ENCODE data around the gene CFAP74. TPM values are rescaled to one million over a fixed set of nuclear protein-coding genes. Genes with fewer than 3 reads are reported as not detected.

Gene CFAP74
- total and polyA plus RNA-seq, 2 of the 13 experiments (the other 11 are each of a cell fraction or from before 2014, with no cell fraction given): 0.27 to 0.62 TPM

- TF ChIP-seq ZNF326 (CRISPR knock-in tag; IDR thresholded peaks at IDR 0.05; ENCODE audit: borderline replicate concordance) (no peak), ZNF468 (CRISPR knock-in tag; IDR thresholded peaks at IDR 0.05) (no peak), ZNF317 (CRISPR knock-in tag; IDR thresholded peaks at IDR 0.05) (no peak), KDM6A (CRISPR knock-in tag; IDR thresholded peaks at IDR 0.05; ENCODE audit: low read depth) (no peak), FOXJ3 (CRISPR knock-in tag; IDR thresholded peaks at IDR 0.05; ENCODE audit: borderline replicate concordance) (no peak), MBD4 (IDR thresholded peaks at IDR 0.05; ENCODE audit: borderline replicate concordance, low read length) (no peak), ZNF564 (CRISPR knock-in tag; IDR thresholded peaks at IDR 0.05) (no peak), MAFK (conservative IDR thresholded peaks at IDR 0.05 in 1 of 2, IDR thresholded peaks at IDR 0.05 in 1 of 2; ENCODE audit: low read length in 2 of 2) (peak; percentile 96 to 98), CAMTA2 (CRISPR knock-in tag; IDR thresholded peaks at IDR 0.05; ENCODE audit: borderline replicate concordance) (no peak), THYN1 (CRISPR knock-in tag; IDR thresholded peaks at IDR 0.05; ENCODE audit: borderline replicate concordance, low read depth) (no peak), HNRNPL (IDR thresholded peaks at IDR 0.05; ENCODE audit: low read depth, low read length) (no peak), ZNF251 (CRISPR knock-in tag; IDR thresholded peaks at IDR 0.05) (no peak), ZNF605 (CRISPR knock-in tag; IDR thresholded peaks at IDR 0.05) (no peak), CEBPG (CRISPR knock-in tag; IDR thresholded peaks at IDR 0.05) (peak; percentile 36; the same call in 1 of the 2 replicates), ATF4 (CRISPR knock-in tag; IDR thresholded peaks at IDR 0.05) (peak in 1 of 2 experiments; percentile 87; a peak in 2 of 4 replicates), ZNF17 (CRISPR knock-in tag; IDR thresholded peaks at IDR 0.05) (no peak), NRL (CRISPR knock-in tag; IDR thresholded peaks at IDR 0.05; ENCODE audit: borderline replicate concordance) (no peak), HDAC2 (CRISPR knock-in tag; IDR thresholded peaks at IDR 0.05) (no peak), ZNF143 (CRISPR knock-in tag; IDR thresholded peaks at IDR 0.05) (no peak), ZNF10 (CRISPR knock-in tag; IDR thresholded peaks at IDR 0.05; ENCODE audit: borderline replicate concordance, low read depth) (no peak), KAT7 (CRISPR knock-in tag; IDR thresholded peaks at IDR 0.05; ENCODE audit: borderline replicate concordance) (no peak), HNRNPLL (IDR thresholded peaks at IDR 0.05; ENCODE audit: low read depth, low read length, poor library complexity, severe bottlenecking) (no peak)
- TF ChIP-seq, protein P1, sequence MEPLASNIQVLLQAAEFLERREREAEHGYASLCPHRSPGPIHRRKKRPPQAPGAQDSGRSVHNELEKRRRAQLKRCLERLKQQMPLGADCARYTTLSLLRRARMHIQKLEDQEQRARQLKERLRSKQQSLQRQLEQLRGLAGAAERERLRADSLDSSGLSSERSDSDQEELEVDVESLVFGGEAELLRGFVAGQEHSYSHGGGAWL (CRISPR knock-in tag; IDR thresholded peaks at IDR 0.05): no peak
Measured at GRCh38 chr1:2001773-2002411, 1.7 kb downstream of the CFAP74 start (continued).

All from HepG2 (cell line).